Activated T-cell treated with anti-CD3 and anti-CD28 coated beads, Interleukin-2, amount 50 U/mL, for 1 hour (primary cell): ENCODE data around the gene BNC2.
"Not testable (repeated sequence)": the region's sequence is repeated elsewhere in the genome, so short reads cannot be mapped to it uniquely, and the experiment has no call there.

Source experiments
- DNase-seq: peaks from one replicate; pipeline ENCODE4 v3.0.0-alpha.2; 2020

BNC2 gene

GRCh38 chr9:16870596-16871335 lies at the start of gene BNC2:
Gene BNC2 (minus strand): TSS chr9:16870670. CDS start chr9:16870648, 22 bp downstream.
- no peak for DNase-seq

- no peak for DNase-seq
Measured at GRCh38 chr9:16918920-16919319, 48.5 kb upstream of the BNC2 start.

- DNase-seq, result no peak
Measured at GRCh38 chr9:16915126-16915831, 44.8 kb upstream of the BNC2 start.

GRCh38 chr9:16912197-16912596 lies 41.7 kb upstream of the BNC2 start:
- DNase-seq, result no peak

- DNase-seq, result not testable (repeated sequence)
Measured at GRCh38 chr9:16908206-16908605, 37.7 kb upstream of the BNC2 start.

GRCh38 chr9:16904655-16905054 lies 34.2 kb upstream of the BNC2 start:
- no peak for DNase-seq

GRCh38 chr9:16901590-16901989 lies 31.1 kb upstream of the BNC2 start:
- DNase-seq, result no peak

- DNase-seq, result no peak
Measured at GRCh38 chr9:16899606-16900005, 29.1 kb upstream of the BNC2 start.

GRCh38 chr9:16898464-16898863 lies 28.0 kb upstream of the BNC2 start:
- no peak for DNase-seq

- DNase-seq, result no peak
Measured at GRCh38 chr9:16888594-16888993, 18.1 kb upstream of the BNC2 start.

GRCh38 chr9:16885931-16886330 lies 15.5 kb upstream of the BNC2 start:
- no peak for DNase-seq

GRCh38 chr9:16884952-16885513 lies 14.6 kb upstream of the BNC2 start:
- DNase-seq, result no peak

GRCh38 chr9:16884373-16884772 lies 13.9 kb upstream of the BNC2 start:
- no peak for DNase-seq

GRCh38 chr9:16883586-16883985 lies 13.1 kb upstream of the BNC2 start:
- DNase-seq, result no peak

GRCh38 chr9:16882440-16882839 lies 12.0 kb upstream of the BNC2 start:
- DNase-seq, result not testable (repeated sequence)

GRCh38 chr9:16879416-16879815 lies 8.9 kb upstream of the BNC2 start:
- no peak for DNase-seq

GRCh38 chr9:16877256-16877655 lies 6.8 kb upstream of the BNC2 start:
- no peak for DNase-seq

GRCh38 chr9:16873126-16873802 lies 2.8 kb upstream of the BNC2 start:
- no peak for DNase-seq

GRCh38 chr9:16871336-16872151 lies 1.1 kb upstream of the BNC2 start:
- DNase-seq, result no peak

GRCh38 chr9:16869882-16870595 lies 431 bp downstream of the BNC2 start:
- DNase-seq, result no peak

- DNase-seq, result no peak
Measured at GRCh38 chr9:16869131-16869881, 1.2 kb downstream of the BNC2 start.
